Loucy (cell line): Measurements from ENCODE around the gene ZNF543.

Experiments
- CTCF ChIP-seq: fragments of 200-600 bp; sonication (generic); conservative IDR thresholded peaks from 2 replicates; pipeline ENCODE4 v1.5.1; 2014; ENCODE audit warnings: mild to moderate bottlenecking, antibody characterized with exemption, low read length
- EZH2phosphoT487 ChIP-seq: fragments of 200-600 bp; IDR thresholded peaks from 2 replicates; pipeline ENCODE4 v1.6.1; 2018; ENCODE audit warnings: antibody characterized with exemption, mild to moderate bottlenecking, moderate library complexity, borderline replicate concordance

DNA sequence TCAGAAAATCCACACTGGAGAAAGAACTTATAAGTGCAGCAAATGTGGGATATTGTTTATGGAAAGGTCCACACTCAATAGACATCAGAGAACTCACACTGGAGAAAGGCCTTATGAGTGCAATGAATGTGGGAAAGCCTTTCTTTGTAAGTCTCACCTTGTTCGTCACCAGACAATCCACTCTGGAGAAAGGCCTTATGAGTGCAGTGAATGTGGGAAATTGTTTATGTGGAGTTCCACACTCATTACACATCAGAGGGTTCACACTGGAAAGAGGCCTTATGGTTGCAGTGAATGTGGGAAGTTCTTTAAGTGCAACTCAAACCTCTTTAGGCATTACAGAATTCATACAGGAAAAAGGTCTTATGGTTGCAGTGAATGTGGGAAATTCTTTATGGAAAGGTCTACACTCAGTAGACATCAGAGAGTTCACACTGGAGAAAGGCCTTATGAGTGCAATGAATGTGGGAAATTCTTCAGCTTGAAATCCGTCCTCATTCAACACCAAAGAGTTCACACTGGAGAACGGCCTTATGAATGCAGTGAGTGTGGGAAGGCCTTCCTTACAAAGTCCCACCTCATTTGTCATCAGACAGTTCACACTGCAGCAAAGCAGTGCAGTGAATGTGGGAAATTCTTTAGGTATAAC lies 57.4 kb downstream of the ZNF543 start:
- TF ChIP-seq CTCF = no peak
- TF ChIP-seq EZH2phosphoT487 = no peak
